Middle frontal gyrus (tissue), 1 donor: ENCODE results near the gene GUK1.
"Not testable (repeated sequence)": the region's sequence is repeated elsewhere in the genome, so short reads cannot be mapped to it uniquely, and the experiment has no call there.

ENCODE experiments used
- DNase-seq: peaks from one replicate; pipeline ENCODE4 v3.0.0-alpha.2; 2015; ENCODE audit warnings: low spot score; ENCODE audit errors: extremely low spot score

GUK1 gene

DNA sequence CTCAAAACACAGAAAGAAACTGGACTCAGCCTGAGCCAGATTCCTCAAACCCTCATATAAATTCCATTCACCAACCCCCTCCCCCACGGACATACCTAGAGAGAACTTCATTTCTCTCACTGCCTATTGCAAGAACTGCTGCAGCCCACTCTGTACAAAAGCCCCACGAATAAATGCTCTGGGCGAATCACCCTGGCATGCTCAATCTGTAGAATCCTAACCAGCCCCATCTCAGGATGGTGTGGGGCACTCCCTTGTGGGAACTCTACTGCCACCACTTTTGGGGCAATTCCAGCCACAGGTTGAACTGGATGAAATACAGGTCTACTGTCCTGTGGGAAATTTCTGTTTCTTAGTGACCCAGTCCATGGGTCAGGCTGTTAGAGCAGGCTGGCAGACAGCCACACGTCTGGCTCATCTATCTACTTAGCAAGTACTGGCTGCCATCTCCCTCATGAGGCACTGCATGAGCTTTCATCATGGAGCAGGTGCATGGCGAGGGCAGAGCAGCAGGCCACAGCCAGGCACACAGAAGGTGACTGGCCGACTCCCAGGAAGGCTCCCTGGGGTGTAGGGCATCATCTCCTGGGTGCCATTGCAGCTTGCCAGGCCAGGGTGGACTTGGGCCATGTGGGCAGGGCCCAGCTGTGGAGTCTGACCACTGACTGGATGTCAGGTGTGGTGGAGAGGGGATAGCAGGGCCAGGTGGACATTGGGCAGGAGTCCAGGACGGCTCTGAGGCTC is 35.4 kb upstream of the GUK1 start:
- DNase-seq = no peak

DNA sequence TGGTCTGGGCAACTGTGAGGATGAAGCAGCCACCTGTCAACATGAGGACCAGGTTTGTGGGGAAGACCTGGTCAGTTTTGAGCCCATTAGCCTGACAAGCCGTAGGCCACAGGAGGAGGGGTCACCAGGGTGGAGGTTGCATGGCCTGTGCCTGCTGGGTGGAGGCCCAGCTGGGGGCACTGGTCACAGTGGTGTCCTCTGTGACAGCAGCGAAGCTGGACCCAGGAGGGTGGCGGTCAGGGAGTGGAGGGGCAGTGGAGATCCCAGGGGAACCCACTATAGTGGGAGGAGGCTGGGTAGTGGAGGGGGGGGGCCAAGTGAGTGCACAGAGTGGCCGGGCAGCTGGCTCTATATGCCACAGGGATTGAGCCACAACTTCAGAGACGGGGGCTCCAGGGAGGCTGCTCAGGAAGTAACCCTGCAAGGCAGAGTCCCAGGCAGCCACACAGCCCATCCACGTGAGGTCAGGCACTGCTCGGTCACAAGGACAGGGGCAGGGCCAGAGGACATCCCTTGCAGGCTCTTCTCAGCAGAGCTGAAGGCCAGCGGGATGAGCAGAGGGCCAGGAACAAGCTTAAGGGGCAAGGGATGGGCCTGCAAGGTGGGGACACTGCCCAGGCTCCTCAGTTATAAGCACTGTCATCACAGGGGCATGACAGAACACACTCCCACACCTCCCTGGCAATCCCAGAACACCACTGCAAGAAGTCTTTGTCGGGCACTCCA is 34.6 kb upstream of the GUK1 start:
- no peak for DNase-seq

- DNase-seq = no peak
Observed at GRCh38 chr1:228105996-228106799, 33.9 kb upstream of the GUK1 start.

DNA sequence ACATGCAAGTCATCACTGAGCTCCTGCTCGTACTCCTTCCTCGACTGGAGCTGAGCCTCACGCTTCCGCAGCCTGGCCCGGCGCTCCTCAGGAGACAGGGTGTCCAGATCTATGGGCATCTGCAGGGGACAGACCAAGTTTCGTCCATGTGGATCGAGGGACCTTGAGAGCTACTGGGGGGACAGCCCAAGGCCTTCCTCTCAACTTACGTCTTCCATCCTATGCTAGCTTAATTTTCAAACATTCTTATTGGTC is 33.4 kb upstream of the GUK1 start:
- DNase-seq = no peak

DNA sequence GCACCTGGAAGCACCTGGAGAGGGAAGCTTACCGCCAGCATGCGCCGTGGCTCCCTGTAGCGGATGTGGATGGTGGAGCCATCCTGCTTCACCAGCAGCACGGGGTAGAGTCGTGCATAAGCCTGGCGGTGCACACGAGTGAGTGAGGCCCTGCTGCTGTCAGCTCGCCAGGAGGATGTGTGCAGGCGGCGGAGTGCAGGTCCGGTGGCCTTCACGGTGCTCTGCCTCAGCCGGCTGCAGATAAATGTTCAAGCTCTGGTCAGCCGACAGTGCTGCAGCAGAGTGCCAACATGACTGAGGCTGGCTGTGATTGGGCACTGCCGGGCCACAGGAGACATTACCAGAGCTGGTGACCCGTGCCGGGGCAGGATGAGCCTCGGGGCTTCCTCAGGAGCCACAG is 32.4 kb upstream of the GUK1 start:
- DNase-seq = no peak

- DNase-seq = no peak
Observed at GRCh38 chr1:228108055-228108690, 31.9 kb upstream of the GUK1 start.

DNA sequence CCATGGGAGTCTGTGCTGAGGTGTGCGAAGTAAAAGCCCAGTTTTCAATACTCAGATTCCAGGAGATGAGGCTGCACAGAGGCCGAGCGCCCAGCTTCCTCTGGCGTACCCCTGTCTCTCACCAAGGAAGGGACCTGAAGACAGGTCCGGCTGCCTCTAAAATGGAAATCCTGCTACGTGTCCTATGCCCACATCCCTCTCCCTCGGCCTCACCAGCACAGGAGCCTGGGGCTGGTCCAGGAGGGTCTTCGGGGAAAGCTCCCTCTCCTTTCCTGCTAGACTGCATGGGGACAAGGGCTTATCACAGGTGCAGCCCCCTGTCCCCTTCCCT is 31.4 kb upstream of the GUK1 start:
- DNase-seq = no peak

DNA sequence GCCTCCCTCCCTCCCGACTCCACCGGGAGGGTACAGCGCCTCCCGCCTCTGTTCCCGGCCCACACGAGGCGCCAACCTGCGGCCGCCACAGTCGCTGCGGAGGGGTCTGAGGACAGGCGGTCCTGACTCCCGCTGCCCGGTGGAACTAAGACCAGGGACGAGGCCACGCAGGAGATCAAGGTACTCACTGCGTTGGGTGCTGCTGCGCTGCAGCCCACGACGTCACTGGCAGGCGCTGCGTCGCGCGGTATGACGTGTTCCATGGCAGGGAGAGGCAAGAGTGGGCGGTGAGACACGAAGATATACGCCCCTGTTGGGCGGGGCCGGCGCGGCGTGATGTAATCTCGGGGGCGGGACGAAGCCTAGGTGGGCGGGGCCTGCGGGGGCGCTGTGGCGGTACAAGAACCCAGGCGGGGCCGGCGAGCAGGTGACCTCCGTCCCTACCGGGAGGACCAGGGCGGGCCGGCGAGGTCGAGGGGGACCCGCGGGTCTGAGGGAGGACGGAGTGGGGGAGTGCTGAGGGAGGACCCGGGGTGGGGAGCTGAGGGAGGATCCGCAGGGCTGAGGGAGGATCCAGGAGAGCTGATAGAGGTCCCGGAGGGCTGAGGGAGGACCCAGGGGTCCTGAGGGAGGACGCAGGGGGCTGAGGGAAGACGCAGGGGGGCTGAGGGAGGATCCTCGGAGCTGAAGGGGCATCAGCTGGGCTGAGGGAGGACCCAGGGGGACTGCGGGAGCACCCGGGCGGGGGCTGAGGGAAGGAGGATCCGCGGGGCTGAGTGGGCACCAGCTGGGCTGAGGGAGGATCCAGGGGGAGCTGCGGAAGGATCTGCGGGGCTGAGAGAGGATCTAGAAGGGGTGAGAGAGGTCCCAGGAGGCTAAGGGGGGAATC is 30.8 kb upstream of the GUK1 start, which contains the start of gene MRPL55:
MRPL55 (minus strand) TSS at position 227 of the 889 bp plus-strand sequence. CDS start 1,039 bp downstream, outside the sequence.
- DNase-seq = peak; percentile 98

DNA sequence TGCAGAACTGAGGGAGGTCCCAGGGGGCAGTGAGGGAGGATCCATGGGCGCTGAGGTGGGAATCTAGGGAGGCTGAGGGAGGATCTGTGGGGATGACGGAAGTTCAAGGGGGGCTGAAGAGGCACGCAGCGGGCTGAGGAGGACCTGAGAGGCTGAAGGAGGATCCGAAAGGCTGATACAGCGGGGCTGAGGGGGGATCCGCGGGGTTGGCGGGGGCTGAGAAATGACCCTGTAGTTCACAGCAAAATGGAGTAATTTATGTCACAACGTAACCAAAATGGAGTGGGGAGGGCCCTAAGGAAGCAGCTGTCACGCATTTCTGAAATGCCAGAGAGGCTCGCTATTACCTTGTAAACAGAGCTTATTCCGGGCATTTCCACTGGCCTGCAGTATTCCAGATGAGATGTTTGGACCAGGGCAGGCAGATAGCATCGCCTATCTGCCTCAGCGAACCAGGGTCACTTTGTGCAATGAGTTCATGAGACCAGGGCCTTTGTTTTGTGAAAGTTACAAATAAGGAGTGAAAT is 30.1 kb upstream of the GUK1 start:
- DNase-seq = no peak

- no peak for DNase-seq
Observed at GRCh38 chr1:228110556-228110955, 29.5 kb upstream of the GUK1 start.

GRCh38 chr1:228111315-228111714 is 28.8 kb upstream of the GUK1 start:
- not testable (repeated sequence) for DNase-seq

GRCh38 chr1:228112167-228112566 is 27.9 kb upstream of the GUK1 start:
- no peak for DNase-seq

GRCh38 chr1:228112617-228113016 is 27.5 kb upstream of the GUK1 start:
- no peak for DNase-seq

- no peak for DNase-seq
Observed at GRCh38 chr1:228114827-228115226, 25.3 kb upstream of the GUK1 start.

GRCh38 chr1:228117335-228117734 is 22.7 kb upstream of the GUK1 start:
- DNase-seq = no peak

DNA sequence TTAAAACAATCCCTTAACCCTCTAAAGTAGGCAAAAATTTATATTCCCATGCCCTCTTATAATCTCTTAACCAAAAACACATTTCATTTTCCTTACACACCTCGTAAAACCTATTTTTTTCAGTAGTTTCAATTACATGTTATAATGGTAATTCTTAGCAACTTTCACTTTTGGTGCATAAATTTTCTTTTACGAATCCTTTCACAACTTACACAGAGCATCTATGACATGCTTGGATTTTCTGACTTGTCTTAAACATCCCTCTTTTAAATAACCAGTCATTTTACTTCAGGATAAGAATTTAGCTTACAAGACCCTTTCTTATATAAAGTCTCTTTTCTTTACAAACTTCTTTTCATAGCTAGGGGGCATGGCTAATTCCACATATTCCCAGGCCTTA is 22.0 kb upstream of the GUK1 start:
- no peak for DNase-seq

- DNase-seq = no peak
Observed at GRCh38 chr1:228120351-228120750, 19.7 kb upstream of the GUK1 start.

- no peak for DNase-seq
Observed at GRCh38 chr1:228120857-228121489, 19.1 kb upstream of the GUK1 start.

GRCh38 chr1:228122921-228123441 is 17.1 kb upstream of the GUK1 start:
- DNase-seq = no peak

- no peak for DNase-seq
Observed at GRCh38 chr1:228123505-228123904, 16.6 kb upstream of the GUK1 start.
